Measurements from ENCODE around the gene DDX42. TPM values are rescaled to one million over a fixed set of nuclear protein-coding genes. Genes with fewer than 3 reads are reported as not detected.
A peak's percentile ranks its signal among the peaks of the same experiment; 100 is the strongest.

Gene DDX42
- total RNA-seq, 1 donor from 2014 or later: 125 TPM

DNA sequence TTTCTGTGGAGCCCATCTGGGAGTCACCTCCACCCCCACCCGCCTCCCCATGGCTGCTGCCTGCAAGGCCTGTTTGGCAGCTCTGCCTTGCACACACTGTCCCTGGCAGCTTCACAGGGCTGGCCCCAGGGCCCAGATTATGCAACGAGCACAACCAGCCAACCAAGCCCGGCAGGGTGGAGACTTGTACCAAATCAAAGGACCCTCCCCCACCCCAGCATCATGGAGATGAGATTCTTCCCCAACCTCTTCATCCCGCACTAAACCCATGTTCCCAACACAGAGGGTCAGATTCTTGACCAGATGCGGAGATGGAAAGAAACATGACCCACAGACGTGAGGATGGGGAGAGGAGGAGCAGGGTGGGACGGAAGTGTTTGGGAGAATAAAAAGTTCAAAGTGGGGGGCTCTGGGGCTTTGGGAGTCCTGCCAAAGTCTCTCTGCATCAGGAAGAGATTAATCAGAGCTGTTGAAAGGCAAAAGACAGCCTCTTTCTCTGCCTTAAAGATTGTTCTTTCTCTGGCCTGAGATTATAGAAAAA, 64.7 kb downstream of the DDX42 start:
- Histone ChIP-seq H3K9me3 (ENCODE audit: insufficient read depth, low read depth, low read length) (no peaks in the 10 kb centered on the region), H3K4me3 (ENCODE audit: insufficient read depth, low read depth, low read length) (no peak overlapping the region), H3K4me1 (ENCODE audit: insufficient read depth, low read length) (peaks cover 14% of the 10 kb centered on the region), H3K4me2 (ENCODE audit: low read length) (no peak overlapping the region), H3K79me2 (ENCODE audit: insufficient read depth, low read length) (peaks cover 57% of the 10 kb centered on the region), H3K36me3 (ENCODE audit: insufficient read depth, low read length) (peaks cover 8% of the 10 kb centered on the region), H3K27me3 (ENCODE audit: insufficient read depth, low read length) (no peaks in the 10 kb centered on the region), H4K20me1 (ENCODE audit: insufficient read depth, low read length) (peaks cover 72% of the 10 kb centered on the region), H2AFZ (ENCODE audit: low read depth, low read length) (no peak overlapping the region), H3K9ac (ENCODE audit: low read length) (no peak overlapping the region), H3K27ac (ENCODE audit: low read depth, low read length) (no peak overlapping the region)
- DNase-seq (ENCODE audit: low read depth): no peak
- H3K27me3 Mint-ChIP-seq (ENCODE audit: low read depth, unreplicated experiment): no peaks in the 10 kb centered on the region
- H3K9me3 Mint-ChIP-seq (ENCODE audit: unreplicated experiment): no peaks in the 10 kb centered on the region
- no peak for TF ChIP-seq EZH2 (IDR thresholded peaks at IDR 0.05; ENCODE audit: insufficient read depth, low read length)
- TF ChIP-seq, protein P1, sequence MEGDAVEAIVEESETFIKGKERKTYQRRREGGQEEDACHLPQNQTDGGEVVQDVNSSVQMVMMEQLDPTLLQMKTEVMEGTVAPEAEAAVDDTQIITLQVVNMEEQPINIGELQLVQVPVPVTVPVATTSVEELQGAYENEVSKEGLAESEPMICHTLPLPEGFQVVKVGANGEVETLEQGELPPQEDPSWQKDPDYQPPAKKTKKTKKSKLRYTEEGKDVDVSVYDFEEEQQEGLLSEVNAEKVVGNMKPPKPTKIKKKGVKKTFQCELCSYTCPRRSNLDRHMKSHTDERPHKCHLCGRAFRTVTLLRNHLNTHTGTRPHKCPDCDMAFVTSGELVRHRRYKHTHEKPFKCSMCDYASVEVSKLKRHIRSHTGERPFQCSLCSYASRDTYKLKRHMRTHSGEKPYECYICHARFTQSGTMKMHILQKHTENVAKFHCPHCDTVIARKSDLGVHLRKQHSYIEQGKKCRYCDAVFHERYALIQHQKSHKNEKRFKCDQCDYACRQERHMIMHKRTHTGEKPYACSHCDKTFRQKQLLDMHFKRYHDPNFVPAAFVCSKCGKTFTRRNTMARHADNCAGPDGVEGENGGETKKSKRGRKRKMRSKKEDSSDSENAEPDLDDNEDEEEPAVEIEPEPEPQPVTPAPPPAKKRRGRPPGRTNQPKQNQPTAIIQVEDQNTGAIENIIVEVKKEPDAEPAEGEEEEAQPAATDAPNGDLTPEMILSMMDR (IDR thresholded peaks at IDR 0.05; ENCODE audit: insufficient read depth, low read depth, low read length): no peak
- peak overlapping the region; percentile 27 for H3K4me3 Mint-ChIP-seq (ENCODE audit: unreplicated experiment)
- peaks cover 9% of the 10 kb centered on the region for H3K4me1 Mint-ChIP-seq (ENCODE audit: low read depth, unreplicated experiment)
- no peak overlapping the region for H3K27ac Mint-ChIP-seq (ENCODE audit: unreplicated experiment)
- H3K36me3 Mint-ChIP-seq (ENCODE audit: low read depth, unreplicated experiment): peaks cover 6% of the 10 kb centered on the region
- no peak for FAIRE-seq

DNA sequence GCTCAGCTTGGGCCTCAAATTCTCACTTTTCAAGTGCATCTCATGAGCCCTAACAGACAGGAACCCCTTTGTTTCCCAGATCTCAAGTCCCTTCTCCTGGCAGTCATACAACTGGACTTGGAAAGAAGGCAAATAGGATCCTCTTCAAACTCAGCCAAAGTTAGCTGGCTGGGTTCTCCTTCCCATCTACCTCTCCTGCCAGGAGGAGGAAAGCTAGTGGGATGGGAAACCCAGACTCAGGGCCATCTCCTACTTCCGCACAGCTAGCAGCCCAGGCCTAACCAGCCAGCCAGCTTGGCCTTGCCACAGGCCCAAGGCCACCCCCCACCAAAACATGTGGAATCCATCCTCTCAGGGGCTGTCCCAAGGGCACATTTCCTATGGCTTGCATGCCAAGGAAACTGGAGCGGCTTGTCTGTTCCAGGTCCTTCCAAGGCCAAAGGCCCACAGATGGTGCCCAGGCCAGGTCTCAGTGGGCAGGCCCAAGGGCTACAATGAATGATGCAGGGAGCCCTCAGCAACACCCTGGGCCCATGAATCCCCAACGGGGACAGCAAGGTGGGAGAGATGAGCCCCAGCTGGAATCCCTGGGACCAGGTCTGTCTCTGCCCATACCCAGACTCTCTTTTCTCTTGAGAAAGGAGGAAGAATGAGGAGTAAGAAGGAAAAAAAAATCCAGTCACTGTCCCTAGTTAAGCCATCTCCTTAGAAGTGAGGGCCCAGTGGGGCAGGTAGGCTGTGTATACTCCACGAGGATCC, 66.8 kb downstream of the DDX42 start:
- no peak for DNase-seq (ENCODE audit: low read depth)
- peaks cover 57% of the 10 kb centered on the region for H3K79me2 ChIP-seq (ENCODE audit: insufficient read depth, low read length)
- H3K4me2 ChIP-seq (ENCODE audit: low read length): peak overlapping the region; percentile 100
- no peak for FAIRE-seq
- Mint-ChIP-seq H3K36me3 (ENCODE audit: low read depth, unreplicated experiment) (no peaks in the 10 kb centered on the region), H3K27me3 (ENCODE audit: low read depth, unreplicated experiment) (no peaks in the 10 kb centered on the region), H3K4me1 (ENCODE audit: low read depth, unreplicated experiment) (peaks cover 7% of the 10 kb centered on the region), H3K27ac (ENCODE audit: unreplicated experiment) (peak overlapping the region; percentile 89), H3K4me3 (ENCODE audit: unreplicated experiment) (peak overlapping the region; percentile 94), H3K9me3 (ENCODE audit: unreplicated experiment) (no peaks in the 10 kb centered on the region)
- H3K9me3 ChIP-seq (ENCODE audit: insufficient read depth, low read depth, low read length): no peaks in the 10 kb centered on the region
- peaks cover 53% of the 10 kb centered on the region for H4K20me1 ChIP-seq (ENCODE audit: insufficient read depth, low read length)
- no peak overlapping the region for H3K27ac ChIP-seq (ENCODE audit: low read depth, low read length)
- peak overlapping the region; percentile 92 for H3K9ac ChIP-seq (ENCODE audit: low read length)
- no peak for TF ChIP-seq EZH2 (IDR thresholded peaks at IDR 0.05; ENCODE audit: insufficient read depth, low read length)
- TF ChIP-seq, protein P1 (IDR thresholded peaks at IDR 0.05; ENCODE audit: insufficient read depth, low read depth, low read length): no peak
- peaks cover 5% of the 10 kb centered on the region for H3K36me3 ChIP-seq (ENCODE audit: insufficient read depth, low read length)
- peaks cover 14% of the 10 kb centered on the region for H3K4me1 ChIP-seq (ENCODE audit: insufficient read depth, low read length)
- no peak overlapping the region for H2AFZ ChIP-seq (ENCODE audit: low read depth, low read length)
- peak overlapping the region; percentile 88 for H3K4me3 ChIP-seq (ENCODE audit: insufficient read depth, low read depth, low read length)
- no peaks in the 10 kb centered on the region for H3K27me3 ChIP-seq (ENCODE audit: insufficient read depth, low read length)
